CD4-positive, alpha-beta T cell treated with Interleukin-6 at 100 ng/mL for 8 hours (primary cell): ENCODE data around the gene ADAP1.
"Not testable (repeated sequence)": the region's sequence is repeated elsewhere in the genome, so short reads cannot be mapped to it uniquely, and the experiment has no call there.

Experiments used
- DNase-seq: peaks from one replicate; pipeline ENCODE4 v3.0.0-alpha.2; 2020; ENCODE audit warnings: mixed read lengths, low spot score

ADAP1 gene

DNA sequence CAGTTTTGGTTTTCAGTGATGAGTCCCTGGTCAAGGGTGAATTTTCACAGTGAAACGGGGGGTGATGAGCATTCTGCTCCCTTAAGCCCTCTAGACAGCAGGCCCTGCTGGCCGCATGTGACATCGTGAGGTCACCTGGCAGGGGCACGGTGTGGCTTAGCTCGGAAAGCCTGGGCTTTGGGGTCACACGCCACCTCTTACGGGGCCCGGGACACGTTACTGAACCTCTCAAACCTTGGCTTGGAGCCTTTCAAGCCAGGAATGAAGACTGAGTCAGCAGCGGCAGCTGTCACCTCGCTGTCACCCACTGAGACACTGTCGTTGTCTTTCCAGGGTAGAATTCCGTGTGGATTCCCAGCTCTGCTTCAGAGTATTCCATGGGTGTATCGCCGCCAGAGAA is 74.0 kb downstream of the ADAP1 start:
- no peak for DNase-seq

DNA sequence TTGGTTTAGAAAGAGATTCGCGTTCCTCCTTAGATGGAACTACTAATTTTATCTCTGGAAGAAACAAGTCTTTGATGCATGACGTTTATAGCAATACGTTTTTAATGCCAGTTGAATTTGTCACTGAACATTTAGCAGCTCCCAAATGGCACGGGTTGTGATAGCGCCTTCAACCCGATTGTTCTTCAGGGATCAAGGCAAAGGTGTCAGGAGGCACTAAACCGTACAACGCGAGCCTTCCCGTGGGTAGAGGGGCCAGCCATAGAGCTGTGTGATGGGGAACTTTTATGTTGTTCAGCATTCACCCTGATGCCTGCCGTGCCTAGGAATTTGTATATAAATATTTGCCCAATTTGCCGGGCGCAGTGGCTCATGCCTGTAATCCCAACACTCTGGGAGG is 74.8 kb downstream of the ADAP1 start:
- DNase-seq = no peak

DNA sequence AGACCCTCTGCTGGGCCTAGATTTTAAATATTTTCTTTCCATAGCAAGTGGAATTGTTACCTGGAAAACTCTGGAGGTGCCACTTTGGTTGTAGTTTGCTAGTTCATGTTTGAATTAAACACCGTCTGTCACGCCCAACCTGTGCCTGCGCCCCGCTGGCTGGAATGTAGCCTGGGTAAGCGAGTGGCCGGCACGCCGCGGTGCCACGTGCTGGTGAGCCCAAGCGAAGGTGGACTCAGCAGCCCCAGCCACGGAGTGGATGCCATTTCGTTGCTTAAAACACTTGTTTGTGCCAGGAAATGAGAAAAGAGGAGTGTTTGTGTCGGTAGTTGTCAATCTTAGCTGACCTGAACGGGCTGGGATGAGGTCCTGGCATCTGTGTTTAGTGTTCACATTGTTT is 75.4 kb downstream of the ADAP1 start:
- DNase-seq = no peak

DNA sequence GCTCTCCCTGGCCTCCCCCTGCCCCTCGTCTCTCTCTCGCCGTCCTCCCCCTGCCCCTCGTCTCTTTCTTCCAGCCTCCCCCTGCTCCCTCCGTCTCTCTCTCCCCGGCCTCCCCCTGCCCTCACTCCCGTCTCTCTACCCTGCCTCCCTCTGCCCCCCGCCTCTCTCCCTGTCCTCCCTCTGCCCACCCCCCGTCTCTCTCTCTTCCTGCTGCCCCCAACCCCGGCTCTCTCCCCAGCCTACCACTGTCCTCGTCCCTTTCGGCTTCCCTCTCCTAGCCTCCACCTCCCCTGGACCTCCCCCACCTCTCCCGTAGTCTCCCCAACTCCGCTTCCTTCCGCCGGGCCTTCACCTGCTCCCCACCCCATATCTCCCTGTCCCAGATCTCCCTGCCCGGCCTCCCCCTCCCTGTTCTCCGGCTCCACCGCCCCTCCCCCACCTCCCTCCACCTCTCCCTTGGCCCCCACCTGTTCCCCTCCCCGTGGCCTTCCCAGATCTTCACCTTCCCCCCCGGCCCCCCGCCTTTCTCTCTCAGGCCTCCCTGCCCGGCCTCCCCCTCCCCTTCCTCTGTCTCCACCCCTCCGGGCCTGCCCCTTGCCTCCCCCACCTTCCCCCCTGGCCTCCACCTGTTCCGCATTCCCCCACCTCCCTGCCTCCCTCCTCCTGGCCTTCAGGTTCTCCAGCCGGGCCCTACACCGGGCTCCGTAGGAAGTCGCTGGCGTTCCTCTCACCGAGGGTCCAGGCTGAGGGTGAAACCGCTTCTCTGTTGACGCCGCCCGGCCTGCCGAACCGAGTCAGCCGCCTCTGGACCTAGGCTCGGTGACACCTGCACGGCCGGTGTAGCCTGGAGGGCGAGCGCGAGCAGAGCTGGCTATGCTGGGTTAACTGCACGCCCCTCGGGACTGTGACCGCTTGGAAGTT is 76.9 kb downstream of the ADAP1 start:
- no peak for DNase-seq

DNA sequence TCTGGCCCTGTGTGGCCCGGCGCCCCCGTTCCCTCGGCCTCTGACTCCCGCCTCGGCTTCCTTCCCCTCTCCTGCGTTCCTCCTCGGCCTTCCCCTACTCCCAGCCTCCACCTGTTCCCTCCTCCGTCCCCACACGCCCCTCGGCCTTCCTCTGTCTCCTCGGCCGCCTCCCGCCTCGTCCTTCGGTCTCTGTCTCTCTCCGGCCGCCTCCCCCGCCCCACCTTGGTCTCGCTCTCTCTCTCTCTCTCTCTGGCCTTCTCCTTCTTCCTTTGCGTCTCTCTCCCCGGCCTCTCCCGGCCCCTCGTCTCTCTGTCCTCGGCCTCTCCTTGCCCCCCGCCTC is 77.5 kb downstream of the ADAP1 start:
- DNase-seq = no peak

DNA sequence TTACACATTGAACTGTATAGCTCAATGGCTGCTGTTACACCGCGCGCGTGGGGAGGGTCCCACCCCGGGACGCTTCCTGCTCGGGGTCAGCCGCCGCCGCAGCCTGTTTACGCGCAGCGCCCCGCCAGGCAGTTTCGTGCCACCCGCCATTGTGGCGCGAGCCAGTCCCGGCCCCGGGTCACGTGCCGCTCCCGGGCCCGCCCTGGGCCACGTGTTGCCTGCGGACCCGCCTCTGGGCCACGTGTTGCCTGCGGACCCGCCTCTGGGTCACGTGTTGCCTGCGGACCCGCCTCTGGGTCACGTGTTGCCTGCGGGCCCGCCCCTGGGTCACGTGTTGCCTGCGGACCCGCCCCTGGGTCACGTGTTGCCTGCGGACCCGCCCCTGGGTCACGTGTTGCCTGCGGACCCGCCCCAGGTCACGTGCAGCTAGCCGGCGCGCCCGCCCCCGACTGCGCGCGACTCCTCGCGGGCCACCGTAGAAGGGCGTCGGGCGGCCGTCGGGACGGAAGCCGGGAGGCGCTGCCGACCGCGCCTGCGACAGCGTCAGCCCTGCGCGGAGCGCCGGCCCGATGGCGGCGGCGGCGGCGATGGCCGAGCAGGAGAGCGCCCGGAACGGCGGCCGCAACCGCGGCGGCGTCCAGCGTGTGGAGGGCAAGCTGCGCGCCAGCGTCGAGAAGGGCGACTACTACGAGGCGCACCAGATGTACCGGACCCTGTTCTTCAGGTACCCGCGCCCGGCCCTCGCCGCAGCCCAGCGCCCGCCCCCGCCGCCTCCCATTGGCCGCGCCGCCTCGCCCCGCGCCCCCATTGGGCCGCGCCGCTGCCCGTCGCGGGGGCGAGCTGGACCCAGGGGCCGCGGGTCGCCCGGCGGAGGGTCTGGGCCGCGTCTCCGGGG is 78.2 kb downstream of the ADAP1 start, which contains the start of gene GET4:
Gene GET4 (plus strand): TSS at position 478 of the 895 bp plus-strand sequence. CDS start 92 bp downstream, at position 570.
- DNase-seq = peak; percentile 97

DNA sequence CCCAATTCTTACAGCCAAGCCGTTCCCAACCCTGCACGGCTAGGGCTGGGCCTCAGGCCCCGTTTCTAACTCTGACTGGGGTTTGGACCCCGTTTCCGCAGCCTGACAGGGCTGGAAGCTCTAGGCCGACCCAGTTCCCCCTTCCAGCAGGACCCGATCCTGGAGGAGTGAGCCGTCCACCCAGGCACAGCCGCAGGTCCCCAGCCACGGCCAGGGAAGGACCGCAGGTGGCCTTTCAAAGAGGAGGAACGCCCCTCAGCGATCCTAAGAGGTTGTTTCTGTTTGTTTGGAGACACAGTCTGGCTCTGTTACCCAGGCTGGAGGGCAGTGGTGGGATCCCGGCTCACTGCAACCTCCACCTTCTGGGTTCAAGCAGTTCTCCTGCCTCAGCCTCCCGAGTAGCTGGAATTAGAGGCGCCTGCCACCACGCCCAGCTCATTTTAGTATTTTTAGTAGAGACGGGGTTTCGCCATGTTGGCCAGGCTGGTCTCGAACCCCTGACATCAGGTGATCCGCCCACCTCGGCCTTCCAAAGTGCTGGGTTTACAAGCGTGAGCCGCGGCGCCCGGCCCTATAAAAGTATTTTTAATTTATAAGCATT is 78.9 kb downstream of the ADAP1 start:
- no peak for DNase-seq

DNA sequence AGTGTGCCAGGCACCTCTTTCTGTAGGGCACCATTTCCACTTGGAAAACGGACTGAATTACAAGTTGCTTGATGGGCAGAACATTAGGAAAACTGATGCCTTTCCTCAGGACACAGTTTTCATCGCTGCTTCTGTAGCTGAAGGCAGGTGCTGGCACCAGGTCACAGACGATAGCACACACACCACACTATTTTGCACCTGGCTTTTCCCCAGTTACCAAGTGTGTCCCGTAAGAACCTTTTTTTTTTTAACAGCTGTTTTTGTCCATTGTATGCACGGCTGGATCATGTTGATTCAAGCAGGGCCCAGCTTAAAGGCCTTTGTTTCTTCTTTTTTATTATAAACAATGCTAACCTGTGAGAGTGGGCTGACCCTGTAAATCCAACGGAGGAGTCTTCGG is 79.4 kb downstream of the ADAP1 start:
- DNase-seq = no peak

DNA sequence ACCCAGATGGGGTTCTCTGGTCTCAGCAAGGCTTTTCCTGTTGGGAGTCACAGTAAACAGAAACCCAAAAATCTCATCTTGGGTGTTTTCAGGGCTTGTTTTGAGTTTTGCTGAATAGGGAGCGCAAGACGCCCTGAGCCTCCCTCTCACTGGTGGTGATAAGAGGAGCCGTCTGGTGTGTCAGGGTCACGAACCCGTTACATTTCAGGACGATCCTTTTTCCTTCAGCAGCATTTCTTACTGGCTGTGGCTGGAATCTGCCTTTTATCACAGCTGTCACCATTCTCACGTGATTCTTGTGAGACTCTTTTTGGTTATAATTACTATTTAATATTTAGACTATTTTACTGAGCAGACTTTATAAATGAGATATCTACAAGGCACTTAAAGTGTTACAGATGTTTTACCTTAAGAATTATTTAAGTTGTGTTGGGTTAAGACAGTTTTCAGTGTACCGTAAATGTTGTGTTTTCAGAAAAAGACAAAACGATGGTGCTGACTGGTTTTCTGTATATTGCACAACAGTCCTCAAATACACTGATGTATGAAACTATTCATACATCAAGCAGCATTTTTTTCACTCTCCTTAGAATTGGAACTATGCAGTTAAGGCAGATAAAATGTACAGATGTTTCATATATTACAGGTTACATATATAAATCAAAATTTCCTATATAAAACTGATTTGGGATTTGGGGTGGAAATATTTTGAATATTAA is 80.3 kb downstream of the ADAP1 start:
- no peak for DNase-seq

DNA sequence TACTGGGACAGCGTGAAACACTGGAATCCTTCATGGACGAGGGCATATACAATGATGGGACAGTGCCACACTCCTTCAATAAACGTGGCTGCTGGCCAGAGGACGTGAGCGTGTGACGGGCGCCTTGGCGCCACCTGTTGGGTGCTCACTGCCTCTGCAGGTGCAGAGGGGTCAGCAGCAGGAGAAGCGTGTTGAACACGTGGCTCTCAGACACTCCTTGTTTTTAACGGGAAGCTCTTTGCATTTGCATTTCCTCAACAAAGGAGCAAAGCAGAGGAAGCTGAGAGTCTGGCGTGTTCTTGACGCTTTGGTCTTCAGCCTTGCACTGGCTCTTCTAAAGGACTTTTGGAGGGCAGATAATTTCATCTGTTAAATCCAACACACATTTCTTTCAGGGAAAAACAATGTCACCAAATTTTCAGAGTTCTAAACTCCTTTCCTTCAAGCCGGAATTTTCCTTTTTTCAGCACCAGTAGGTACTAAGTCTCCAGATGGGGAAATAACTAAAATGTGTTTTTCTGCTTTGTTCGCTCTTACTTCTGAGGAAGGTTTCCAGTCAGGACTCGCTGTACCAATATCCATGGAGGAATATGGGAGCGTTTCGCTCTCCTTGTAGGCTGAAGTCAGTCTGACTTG is 81.0 kb downstream of the ADAP1 start:
- peak; percentile 73 for DNase-seq

DNA sequence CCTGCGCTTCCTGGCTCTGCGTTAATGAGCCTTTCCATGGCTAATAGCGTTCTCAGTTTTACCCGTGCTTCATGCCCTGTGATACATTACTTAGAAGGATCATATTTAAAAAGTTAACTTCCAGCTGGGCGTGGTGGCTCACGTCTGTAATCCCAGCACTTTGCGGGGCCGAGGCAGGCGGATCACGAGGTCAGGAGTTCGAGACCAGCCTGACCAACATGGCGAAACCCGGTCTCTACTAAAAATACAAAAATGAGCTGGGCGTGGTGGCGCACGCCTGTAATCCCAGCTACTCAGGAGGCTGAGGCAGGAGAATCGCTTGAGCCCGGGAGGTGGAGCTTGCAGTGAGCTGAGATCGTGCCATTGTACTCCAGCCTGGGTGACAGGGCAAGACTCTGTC is 81.8 kb downstream of the ADAP1 start:
- not testable (repeated sequence) for DNase-seq

DNA sequence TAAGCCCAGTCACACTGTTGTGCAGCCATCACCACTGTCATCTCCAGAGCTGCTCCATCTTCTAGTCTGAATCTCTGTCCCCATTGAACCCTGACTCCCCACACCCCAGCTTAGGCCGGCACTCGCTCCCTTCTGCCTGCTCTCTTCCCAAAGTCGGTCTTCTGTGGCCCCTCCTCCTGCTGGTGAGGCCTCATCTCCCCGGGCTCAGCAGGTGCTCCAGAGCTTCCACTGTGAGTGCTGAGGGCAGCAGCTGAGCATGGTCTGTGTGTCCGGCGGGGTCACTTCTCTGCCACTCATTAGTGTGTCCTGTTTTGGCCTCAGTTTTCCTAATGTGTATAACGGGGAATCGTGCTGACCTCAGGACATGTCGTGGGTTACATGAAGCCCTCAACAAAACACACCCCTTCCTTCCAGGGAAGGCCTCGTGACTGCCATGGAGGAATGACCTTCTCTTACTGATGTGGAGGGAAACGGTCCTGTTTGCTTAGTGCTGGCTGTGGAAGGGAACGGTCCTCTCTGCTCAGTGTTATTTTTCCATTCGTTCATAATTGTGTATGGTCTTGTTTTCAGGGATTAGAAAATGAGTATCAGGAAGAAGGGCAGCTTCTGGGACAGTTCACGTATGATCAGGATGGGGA is 82.5 kb downstream of the ADAP1 start:
- DNase-seq = no peak

DNA sequence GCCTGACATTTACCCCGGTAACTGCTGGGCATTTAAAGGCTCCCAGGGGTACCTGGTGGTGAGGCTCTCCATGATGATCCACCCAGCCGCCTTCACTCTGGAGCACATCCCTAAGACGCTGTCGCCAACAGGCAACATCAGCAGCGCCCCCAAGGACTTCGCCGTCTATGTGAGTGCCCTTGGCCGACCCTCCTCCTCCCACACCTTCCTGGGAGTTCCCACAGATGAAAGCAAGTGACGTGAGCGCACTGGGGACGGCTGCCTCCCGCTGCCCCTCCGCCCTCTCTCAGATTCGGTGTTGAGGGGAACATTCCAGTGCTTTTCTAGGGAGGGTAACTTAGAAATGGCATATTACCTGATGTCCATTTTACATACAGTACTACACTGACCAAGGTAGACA is 85.1 kb downstream of the ADAP1 start:
- no peak for DNase-seq

DNA sequence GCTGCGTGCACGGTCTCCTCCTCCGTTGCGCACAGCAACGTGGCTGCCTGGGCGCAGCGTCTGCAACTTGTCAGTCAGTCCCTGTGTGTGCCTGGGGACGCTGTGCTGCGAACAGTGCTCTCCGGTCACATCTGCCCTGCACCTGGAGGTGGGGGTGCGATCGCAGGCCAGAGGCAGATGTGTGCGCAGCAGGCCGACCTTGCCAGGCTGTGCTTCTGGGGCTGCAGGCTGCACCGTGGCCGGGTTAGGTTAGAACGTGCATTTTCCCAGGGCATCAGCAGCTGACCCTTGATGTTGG is 86.3 kb downstream of the ADAP1 start:
- no peak for DNase-seq

DNA sequence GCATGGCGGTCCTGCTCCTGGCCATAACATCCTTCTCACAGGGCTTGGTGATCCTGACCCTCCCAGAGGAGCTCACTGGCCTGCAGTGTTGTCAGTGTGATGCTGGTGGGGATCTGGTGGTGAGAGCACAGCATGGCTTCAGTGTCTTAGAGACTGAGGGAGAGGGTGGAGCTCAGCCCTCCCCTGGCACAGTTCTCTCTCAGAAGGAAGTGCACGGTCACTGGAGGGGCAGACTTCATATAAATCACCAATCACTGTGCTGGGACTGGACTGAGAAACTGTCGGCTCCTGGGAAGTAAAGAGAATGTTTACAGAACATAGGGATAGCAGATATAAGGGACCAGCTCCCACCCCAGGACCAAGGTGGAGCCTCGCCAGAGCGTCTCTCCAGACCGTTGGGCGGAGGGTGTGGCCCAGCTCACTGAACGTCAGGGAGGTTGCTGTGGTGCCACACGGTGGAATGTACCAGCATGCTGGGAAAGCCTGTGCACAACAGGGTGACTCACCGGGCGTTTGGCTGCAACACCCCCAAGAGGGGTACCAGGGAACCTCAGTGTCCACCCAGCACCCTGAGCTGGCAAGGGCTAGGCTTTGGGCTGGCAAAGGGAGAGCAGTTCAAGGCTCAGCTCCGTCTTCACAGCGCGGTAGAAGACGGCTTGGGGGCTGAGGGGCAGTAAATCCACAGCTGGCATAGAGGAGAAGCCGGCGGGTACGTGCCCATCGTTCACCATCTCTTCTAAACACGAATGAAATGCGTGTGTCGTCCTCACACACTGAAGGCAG is 86.9 kb downstream of the ADAP1 start:
- no peak for DNase-seq

DNA sequence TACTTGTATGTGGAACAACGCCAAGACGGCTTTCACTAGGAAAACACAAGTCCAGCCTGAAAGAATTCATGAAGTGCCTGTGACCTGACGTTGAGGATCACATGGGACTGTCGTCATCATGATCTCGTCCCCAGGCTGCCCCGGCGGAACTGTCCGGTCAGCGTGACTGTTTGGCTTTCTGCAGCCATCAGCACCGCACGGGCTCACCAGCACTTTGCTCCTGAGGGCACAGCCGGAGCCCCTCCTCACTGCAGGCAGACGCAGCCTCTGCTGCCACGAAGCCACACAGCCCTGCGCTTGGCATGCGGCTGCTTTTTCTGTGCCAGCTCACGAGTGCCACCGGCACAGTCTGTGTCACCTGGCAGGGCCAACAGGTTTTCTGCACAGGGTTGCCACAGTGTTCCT is 87.5 kb downstream of the ADAP1 start:
- no peak for DNase-seq

DNA sequence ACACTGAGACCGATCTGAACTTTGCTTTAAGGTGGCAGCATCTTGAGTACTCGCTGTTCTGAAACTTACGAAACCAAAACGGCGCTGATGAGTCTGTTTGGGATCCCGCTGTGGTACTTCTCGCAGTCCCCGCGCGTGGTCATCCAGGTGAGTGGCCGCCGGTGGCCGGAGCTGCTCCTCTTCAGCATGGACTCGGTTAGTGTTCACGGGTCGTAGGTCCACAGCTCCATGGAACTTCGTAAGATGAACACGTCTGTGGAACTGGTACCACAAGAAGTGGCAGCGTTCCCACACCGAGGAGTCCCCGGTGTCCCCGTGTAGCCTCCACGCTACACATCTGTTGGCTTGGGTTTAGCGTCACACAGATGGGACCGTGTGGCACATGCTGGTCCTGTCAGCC is 88.6 kb downstream of the ADAP1 start:
- no peak for DNase-seq

DNA sequence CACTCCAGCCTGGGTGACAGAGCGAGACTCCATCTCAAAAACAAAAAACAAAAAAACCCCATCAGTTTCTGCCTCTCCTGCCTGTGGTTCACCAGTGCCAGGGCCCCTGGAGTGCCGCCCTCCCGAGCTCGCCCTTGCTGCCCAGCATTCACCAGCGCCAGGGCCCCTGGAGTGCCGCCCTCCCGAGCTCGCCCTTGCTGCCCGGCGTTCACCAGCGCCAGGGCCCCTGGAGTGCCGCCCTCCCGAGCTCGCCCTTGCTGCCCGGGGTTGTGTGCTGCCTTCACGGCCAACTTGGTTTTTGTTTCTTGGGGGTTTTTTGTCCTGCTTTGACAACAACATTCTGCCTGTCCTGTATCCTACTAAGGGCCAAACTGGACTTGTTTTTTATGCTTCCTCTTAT is 91.4 kb downstream of the ADAP1 start:
- DNase-seq = no peak

DNA sequence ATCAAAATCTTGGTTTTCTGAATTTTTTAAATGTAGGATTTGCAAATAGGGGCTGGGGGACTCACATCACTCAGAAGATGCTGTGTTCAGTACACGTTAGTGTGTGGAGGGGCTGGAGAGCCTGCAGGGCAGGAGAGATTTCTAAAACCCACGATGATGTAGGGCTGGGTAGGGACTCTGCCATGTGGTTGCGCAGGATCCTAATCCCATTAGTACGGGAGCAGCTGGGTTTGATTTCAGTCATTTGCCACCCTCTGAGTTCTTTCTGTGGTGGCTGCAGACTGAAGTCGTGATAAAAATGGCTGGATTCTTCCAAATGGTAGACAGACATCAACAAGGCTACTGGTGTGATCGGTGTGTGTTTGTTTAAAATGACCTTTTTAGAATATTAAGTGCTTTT is 92.3 kb downstream of the ADAP1 start:
- no peak for DNase-seq

DNA sequence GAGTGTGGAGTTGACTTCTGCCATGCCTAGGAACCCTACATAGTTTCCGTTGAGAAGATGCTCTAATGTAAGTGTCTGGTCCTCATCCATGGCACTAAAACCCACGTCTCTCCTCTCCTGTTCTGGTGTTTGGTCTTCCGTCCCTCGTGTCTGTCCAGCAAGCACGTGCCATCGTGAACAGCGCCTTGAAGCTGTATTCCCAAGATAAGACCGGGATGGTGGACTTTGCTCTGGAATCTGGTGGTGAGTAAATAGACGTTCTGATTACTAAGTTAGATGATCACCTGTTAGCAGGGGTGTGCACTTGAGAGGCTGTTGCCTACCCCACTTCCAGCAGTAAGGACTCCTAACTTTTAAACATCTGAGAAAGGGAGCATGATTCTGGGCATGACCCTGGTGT is 93.3 kb downstream of the ADAP1 start:
- DNase-seq = no peak
